HCT116 (cell line): ENCODE data around the gene CCDC91. TPM values are rescaled to one million over a fixed set of nuclear protein-coding genes. Genes with fewer than 3 reads are reported as not detected.

Experiments used
- ATAC-seq: fragments of 200-7000 bp; cut with Tn5 transposase; 2 replicates; pipeline ENCODE4 v1.9.1; 2020; ENCODE audit warnings: mild to moderate bottlenecking, moderate library complexity
- BruUV-seq: library from RNA; stranded (reverse); fragments of 400-500 nt; replicated peaks from 2 replicates; lab custom pipeline; 2021; lab: Mats Ljungman, UMichigan
- CTCF ChIA-PET: fragments of 300-600 bp; sonication (Branson Sonifier 250); formaldehyde crosslinking; loops from one replicate; lab custom pipeline; 2021; ENCODE audit warnings: antibody characterized with exemption; lab: Charles Lee
- POLR2A ChIA-PET: fragments of 300-600, 350-600 bp; sonication (Branson Sonifier 250); formaldehyde crosslinking; loops from one replicate; lab custom pipeline; 2021; ENCODE audit warnings: antibody characterized with exemption; lab: Charles Lee
- RAD21 ChIA-PET, 2 experiments: fragments of 300-600 bp; sonication (Branson Sonifier 250); formaldehyde crosslinking; loops; one replicate each; lab custom pipeline; 2023; ENCODE audit warnings: low total read pairs in 2 of 2; ENCODE audit not compliant: uncharacterized antibody in 2 of 2, unreplicated experiment in 2 of 2, low non-redundant PET in 1 of 2; lab: Charles Lee
- DNase-seq: peaks from one replicate; pipeline ENCODE4 v3.0.0-alpha.2; 2010; ENCODE audit warnings: low read depth, low spot score
- H2AFZ ChIP-seq: fragments of 200-600 bp; shearing (Covaris generic), sonication (generic); 2 replicates; pipeline ENCODE4 v1.6.1; 2017; ENCODE audit warnings: low read depth, mixed run types, mixed read lengths, antibody characterized with exemption, low read length; ENCODE audit not compliant: poor library complexity, severe bottlenecking
- H3K27ac ChIP-seq: 2 replicates; pipeline ENCODE4 v1.5.1; 2012; ENCODE audit warnings: low read depth, low read length
- H3K27me3 ChIP-seq: fragments of 200-600 bp; sonication (generic); 2 replicates; pipeline ENCODE4 v1.6.1; 2016; ENCODE audit warnings: mixed run types, low read length, mixed read lengths; ENCODE audit not compliant: insufficient read depth
- H3K36me3 ChIP-seq, 2 experiments: fragments of 200-500 bp in 1 of 2; fragments of 200-600 bp in 1 of 2; sonication (Bioruptor generic) in 1 of 2; sonication (generic) in 1 of 2; 2 replicates each; pipeline versions ENCODE4 v1.5.1 to v1.6.1; 2014 to 2016; ENCODE audit warnings: low read length in 2 of 2, inconsistent platforms in 1 of 2, mixed read lengths in 1 of 2, mixed run types in 1 of 2; ENCODE audit not compliant: insufficient read depth in 2 of 2, control insufficient read depth in 1 of 2
- H3K4me1 ChIP-seq, 2 experiments: fragments of 200-600 bp in 1 of 2; sonication (generic) in 1 of 2; 2 replicates each; pipeline versions ENCODE4 v1.5.1 to v1.6.1; 2012 to 2017; ENCODE audit warnings: low read length in 2 of 2, inconsistent platforms in 1 of 2, mild to moderate bottlenecking in 1 of 2, mixed read lengths in 1 of 2, mixed run types in 1 of 2, moderate library complexity in 1 of 2; ENCODE audit not compliant: insufficient read depth in 2 of 2, control insufficient read depth in 1 of 2
- H3K4me2 ChIP-seq: fragments of 200-600 bp; sonication (generic); 2 replicates; pipeline ENCODE4 v1.6.1; 2017; ENCODE audit warnings: mixed run types, low read length, mixed read lengths
- H3K4me3 ChIP-seq, 2 experiments: fragments of 200-600 bp in 1 of 2; sonication (generic) in 1 of 2; replicated peaks in 1 of 2; 2 replicates each; pipeline ENCODE4 v1.5.1; 2011 to 2016; ENCODE audit warnings: low read length in 2 of 2, control low read depth in 1 of 2, low read depth in 1 of 2, mild to moderate bottlenecking in 1 of 2, mixed read lengths in 1 of 2, mixed run types in 1 of 2
- H3K79me2 ChIP-seq: fragments of 200-600 bp; sonication (generic); 2 replicates; pipeline ENCODE4 v1.6.1; 2017; ENCODE audit warnings: mild to moderate bottlenecking, mixed run types, low read length, moderate library complexity, mixed read lengths; ENCODE audit not compliant: insufficient read depth
- H3K9ac ChIP-seq: fragments of 200-600 bp; sonication (generic); 2 replicates; pipeline ENCODE4 v1.6.1; 2016; ENCODE audit warnings: low read length, mixed read lengths
- H3K9me2 ChIP-seq: fragments of 200-600 bp; sonication (generic), shearing (Covaris generic); 2 replicates; pipeline ENCODE4 v1.6.1; 2017; ENCODE audit warnings: mixed run types, mild to moderate bottlenecking, moderate library complexity; ENCODE audit not compliant: insufficient read depth
- H3K9me3 ChIP-seq, 2 experiments: fragments of 200-500 bp in 1 of 2; fragments of 200-600 bp in 1 of 2; sonication (Bioruptor generic) in 1 of 2; sonication (generic) in 1 of 2; 2 replicates each; pipeline ENCODE4 v1.6.1; 2014 to 2017; ENCODE audit warnings: low read length in 2 of 2, mixed read lengths in 2 of 2, inconsistent platforms in 1 of 2, low read depth in 1 of 2, mild to moderate bottlenecking in 1 of 2, mixed run types in 1 of 2, moderate library complexity in 1 of 2; ENCODE audit not compliant: control insufficient read depth in 1 of 2, insufficient read depth in 1 of 2
- H4K20me1 ChIP-seq: fragments of 200-600 bp; sonication (generic), shearing (Covaris generic); 2 replicates; pipeline ENCODE4 v1.6.1; 2017; ENCODE audit warnings: mixed run types, mild to moderate bottlenecking, moderate library complexity; ENCODE audit not compliant: insufficient read depth
- CTCF ChIP-seq, 3 experiments: fragments of 200-600 bp in 1 of 3; sonication (generic) in 1 of 3; IDR thresholded peaks in 2 of 3; conservative IDR thresholded peaks in 1 of 3; 2 replicates each; pipeline ENCODE4 v1.5.1; 2012 to 2017; ENCODE audit warnings: low read depth in 2 of 3, low read length in 2 of 3, antibody characterized with exemption in 1 of 3, borderline replicate concordance in 1 of 3, control low read depth in 1 of 3, mild to moderate bottlenecking in 1 of 3, mixed read lengths in 1 of 3, mixed run types in 1 of 3, moderate library complexity in 1 of 3; ENCODE audit not compliant: insufficient read depth in 1 of 3
- FOSL1 ChIP-seq: IDR thresholded peaks from 2 replicates; pipeline ENCODE4 v1.6.1; 2012; ENCODE audit warnings: low read depth
- JUND ChIP-seq: IDR thresholded peaks from 2 replicates; pipeline ENCODE4 v1.6.1; 2012
- POLR2AphosphoS5 ChIP-seq: IDR thresholded peaks from 2 replicates; pipeline ENCODE4 v1.6.1; 2011; ENCODE audit warnings: mild to moderate bottlenecking, low read depth, low read length, moderate library complexity
- RAD21 ChIP-seq: IDR thresholded peaks from 2 replicates; pipeline ENCODE4 v1.6.1; 2012; ENCODE audit warnings: low read depth, mild to moderate bottlenecking
- REST ChIP-seq: IDR thresholded peaks from 2 replicates; pipeline ENCODE4 v1.6.1; 2012; ENCODE audit warnings: low read depth
- SIN3A ChIP-seq: IDR thresholded peaks from 2 replicates; pipeline ENCODE4 v1.6.1; 2012; ENCODE audit warnings: low read depth
- SP1 ChIP-seq: IDR thresholded peaks from 2 replicates; pipeline ENCODE4 v1.6.1; 2012; ENCODE audit warnings: low read depth
- ZBTB33 ChIP-seq: IDR thresholded peaks from 2 replicates; pipeline ENCODE4 v1.6.1; 2011; ENCODE audit warnings: mild to moderate bottlenecking, low read length, moderate library complexity; ENCODE audit not compliant: insufficient replicate concordance; ENCODE audit errors: extremely low read depth
- ZFX ChIP-seq: fragments of 450-650 bp; IDR thresholded peaks from 2 replicates; pipeline ENCODE4 v1.6.1; 2017
- intact Hi-C: fragments of 100-400 bp; cut with micrococcal nuclease; formaldehyde crosslinking; loops from 2 replicates; pipeline ENCODE4 v1.10.0; 2022
- total RNA-seq: library from RNA; stranded (reverse); gene quantifications from one replicate; pipeline ENCODE4 v1.2.1, GENCODE V29; 2021; ENCODE audit not compliant: unreplicated experiment

Gene CCDC91
- total RNA-seq, 1 experiment from 2014 or later, result 18.1 TPM

DNA sequence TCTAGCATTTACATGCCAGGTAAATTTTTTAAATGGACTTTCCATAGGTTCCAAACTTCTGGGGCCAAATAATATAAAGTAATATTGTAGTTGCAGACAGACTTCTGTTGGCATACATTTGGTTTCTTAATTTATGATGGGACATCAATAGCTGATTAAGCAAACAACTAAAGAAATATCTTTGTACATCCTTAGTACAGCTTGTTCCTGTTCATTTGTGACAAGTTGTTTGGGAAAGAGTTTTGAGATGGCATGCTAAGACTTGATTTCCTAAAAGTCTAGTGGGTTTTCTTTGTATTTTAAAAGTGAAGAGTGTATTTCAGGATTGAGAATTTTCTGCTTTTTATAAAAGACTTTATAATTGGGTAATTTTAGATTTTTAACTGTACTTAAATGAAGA, 41.0 kb downstream of the CCDC91 start:
- ChIA-PET CTCF (no interaction called here), RAD21 (no interaction called here), POLR2A (no interaction called here)
- H3K36me3 ChIP-seq, result no peaks in the 10 kb centered on the region
- no peak overlapping the region for H3K4me3 ChIP-seq
- ATAC-seq (no peak), DNase-seq (no peak)
- H3K27me3 ChIP-seq, result no peaks in the 10 kb centered on the region
- BruUV-seq, result no TSS peak
- H4K20me1 ChIP-seq, result no peaks in the 10 kb centered on the region
- no peaks in the 10 kb centered on the region for H3K4me1 ChIP-seq
- no peaks in the 10 kb centered on the region for H3K9me3 ChIP-seq
- H3K27ac ChIP-seq, result no peak overlapping the region
- intact Hi-C loops, result no loop called here
- H3K9ac ChIP-seq, result no peak overlapping the region
- H3K9me2 ChIP-seq, result no peaks in the 10 kb centered on the region
- no peak overlapping the region for H2AFZ ChIP-seq
- no peaks in the 10 kb centered on the region for H3K79me2 ChIP-seq
- TF ChIP-seq REST (no peak), SIN3A (no peak), ZFX (no peak), RAD21 (no peak), POLR2AphosphoS5 (no peak), CTCF (IDR thresholded peaks at IDR 0.05 in 2 of 3, conservative IDR thresholded peaks at IDR 0.05 in 1 of 3; ENCODE audit: borderline replicate concordance in 1 of 3, insufficient read depth in 1 of 3, low read depth in 2 of 3, low read length in 2 of 3) (no peak), FOSL1 (no peak), SP1 (no peak), ZBTB33 (no peak), JUND (no peak)
- no peak overlapping the region for H3K4me2 ChIP-seq
